DOHH2 (cell line): ENCODE measurements around the gene PTPRN2.

Source experiments
- CTCF ChIP-seq: fragments of 200-600 bp; sonication (generic); IDR thresholded peaks from one replicate; pipeline ENCODE4 v1.5.1; 2014; ENCODE audit warnings: antibody characterized with exemption, mild to moderate bottlenecking, low read depth, low read length; ENCODE audit not compliant: poor library complexity, severe bottlenecking
- EZH2phosphoT487 ChIP-seq: fragments of 200-600 bp; sonication (generic); IDR thresholded peaks from 2 replicates; pipeline ENCODE4 v1.6.1; 2017; ENCODE audit warnings: borderline replicate concordance, mild to moderate bottlenecking, antibody characterized with exemption, low read length, moderate library complexity, mixed read lengths

- TF ChIP-seq CTCF (no peak), EZH2phosphoT487 (no peak)
Measured at GRCh38 chr7:157893535-157894044, 694.0 kb downstream of the PTPRN2 start.
